Fibroblast of the aortic adventitia (primary cell): Measurements from ENCODE around the gene ZFP92. TPM values are rescaled to one million over a fixed set of nuclear protein-coding genes. Genes with fewer than 3 reads are reported as not detected.
"Not testable (repeated sequence)": the region's sequence is repeated elsewhere in the genome, so short reads cannot be mapped to it uniquely, and the experiment has no call there.

Experiments
- DNase-seq: peaks from one replicate; pipeline ENCODE4 v3.0.0-alpha.2; 2010; ENCODE audit warnings: low read depth
- H3K4me3 ChIP-seq: 2 replicates; pipeline ENCODE4 v1.5.1; 2011; ENCODE audit warnings: low read depth, mild to moderate bottlenecking, control low read depth, low read length, moderate library complexity
- CTCF ChIP-seq: IDR thresholded peaks from 2 replicates; pipeline ENCODE4 v1.5.1; 2011; ENCODE audit warnings: mild to moderate bottlenecking, low read length, control low read depth, inconsistent platforms; ENCODE audit not compliant: insufficient read depth
- total RNA-seq: library from RNA; depleted of rRNA; stranded (reverse); fragments of >200 nt; gene quantifications from 2 replicates; pipeline ENCODE4 v1.2.3, GENCODE V29; 2012; ENCODE audit warnings: low replicate concordance

Gene ZFP92
- total RNA-seq, 1 donor, result not detected

GRCh38 chrX:153387345-153387744 is 23.9 kb upstream of the ZFP92 start:
- DNase-seq, result no peak
- no peak for TF ChIP-seq CTCF
- H3K4me3 ChIP-seq, result no peak overlapping the region

- DNase-seq, result no peak
- H3K4me3 ChIP-seq, result no peak overlapping the region
- TF ChIP-seq CTCF, result no peak
These were observed 23.1 kb upstream of the ZFP92 start for GRCh38 chrX:153387987-153388721.

- no peak overlapping the region for H3K4me3 ChIP-seq
- no peak for DNase-seq
- TF ChIP-seq CTCF, result no peak
These were observed 22.4 kb upstream of the ZFP92 start for GRCh38 chrX:153388722-153389459.

- DNase-seq, H3K4me3 ChIP-seq: not testable (repeated sequence)
These were observed 21.9 kb upstream of the ZFP92 start for GRCh38 chrX:153389460-153389768.

- no peak for TF ChIP-seq CTCF
- H3K4me3 ChIP-seq, result no peak overlapping the region
- DNase-seq, result no peak
These were observed 18.5 kb upstream of the ZFP92 start for GRCh38 chrX:153392642-153393321.

DNA sequence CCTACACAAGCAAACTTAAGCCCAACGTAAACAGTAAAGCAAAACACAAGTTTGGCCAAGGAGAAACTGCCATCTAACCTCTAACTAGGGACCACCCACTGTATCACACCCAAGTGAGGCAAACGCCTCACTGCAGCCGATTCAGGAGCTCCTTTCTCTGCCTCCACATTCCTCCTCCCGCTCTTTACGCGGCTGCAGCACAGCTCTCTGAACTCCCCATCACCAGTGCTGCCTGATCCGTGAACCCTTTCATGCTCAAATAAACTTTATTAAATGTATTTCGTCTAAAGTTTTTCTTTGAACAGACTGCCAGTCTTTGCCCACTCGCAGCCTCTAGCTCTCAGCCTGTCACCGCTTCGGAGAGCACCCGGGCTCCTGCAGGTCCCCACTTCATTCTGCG is 16.7 kb upstream of the ZFP92 start:
- H3K4me3 ChIP-seq, result no peak overlapping the region
- no peak for DNase-seq
- no peak for TF ChIP-seq CTCF

GRCh38 chrX:153395613-153396319 is 15.5 kb upstream of the ZFP92 start:
- H3K4me3 ChIP-seq, result no peak overlapping the region
- DNase-seq, result no peak

More at GRCh38 chrX:153395613-153396319, 15.5 kb upstream of the ZFP92 start:
- no peak for TF ChIP-seq CTCF
